Middle frontal gyrus (tissue), 1 donor: ENCODE results near the gene SECISBP2.
"Not testable (repeated sequence)": the region's sequence is repeated elsewhere in the genome, so short reads cannot be mapped to it uniquely, and the experiment has no call there.

Experiments used
- DNase-seq: peaks from one replicate; pipeline ENCODE4 v3.0.0-alpha.2; 2015; ENCODE audit warnings: low spot score; ENCODE audit errors: extremely low spot score

The SECISBP2 gene

DNA sequence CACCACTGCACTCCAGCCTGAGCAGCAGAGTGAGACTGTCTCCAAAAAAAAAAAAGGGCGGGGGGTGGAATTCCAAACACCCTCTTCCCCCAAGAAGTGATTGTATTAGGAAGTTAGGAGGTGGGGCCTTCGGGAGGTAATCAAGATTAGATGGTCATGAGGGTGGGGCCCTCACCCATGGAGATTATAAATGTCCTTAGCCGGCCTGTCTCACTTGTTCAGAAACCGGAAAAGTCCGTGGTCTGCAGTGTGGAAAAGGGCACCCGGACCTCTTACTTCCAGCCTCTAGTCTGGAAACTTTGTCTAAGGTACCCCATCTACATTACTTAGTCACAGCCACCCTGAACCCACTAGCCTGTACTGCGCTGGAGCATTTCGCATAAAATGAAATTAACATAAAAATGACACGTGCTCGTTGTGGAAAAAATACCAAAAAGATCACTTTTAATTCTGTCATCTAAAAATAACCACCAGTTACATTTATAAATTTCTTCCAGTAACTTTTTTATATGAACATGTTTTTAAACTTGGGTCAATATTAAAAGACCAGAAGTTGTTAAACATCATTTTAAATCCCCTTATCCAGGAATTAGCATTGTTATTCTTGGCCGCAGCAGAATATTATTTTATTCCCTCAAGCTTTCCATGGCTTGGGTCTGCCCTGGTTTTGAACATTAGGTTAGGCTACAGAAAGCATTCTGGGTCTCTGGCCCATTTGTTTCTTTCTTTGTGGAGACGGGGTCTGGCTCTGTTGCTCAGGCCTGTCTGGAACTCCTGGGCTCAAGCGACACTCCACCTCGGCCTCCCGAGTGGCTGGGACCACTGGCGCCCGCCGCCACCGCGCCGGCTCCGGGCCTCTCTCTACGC lies 8.5 kb upstream of the SECISBP2 start:
- DNase-seq: no peak

DNA sequence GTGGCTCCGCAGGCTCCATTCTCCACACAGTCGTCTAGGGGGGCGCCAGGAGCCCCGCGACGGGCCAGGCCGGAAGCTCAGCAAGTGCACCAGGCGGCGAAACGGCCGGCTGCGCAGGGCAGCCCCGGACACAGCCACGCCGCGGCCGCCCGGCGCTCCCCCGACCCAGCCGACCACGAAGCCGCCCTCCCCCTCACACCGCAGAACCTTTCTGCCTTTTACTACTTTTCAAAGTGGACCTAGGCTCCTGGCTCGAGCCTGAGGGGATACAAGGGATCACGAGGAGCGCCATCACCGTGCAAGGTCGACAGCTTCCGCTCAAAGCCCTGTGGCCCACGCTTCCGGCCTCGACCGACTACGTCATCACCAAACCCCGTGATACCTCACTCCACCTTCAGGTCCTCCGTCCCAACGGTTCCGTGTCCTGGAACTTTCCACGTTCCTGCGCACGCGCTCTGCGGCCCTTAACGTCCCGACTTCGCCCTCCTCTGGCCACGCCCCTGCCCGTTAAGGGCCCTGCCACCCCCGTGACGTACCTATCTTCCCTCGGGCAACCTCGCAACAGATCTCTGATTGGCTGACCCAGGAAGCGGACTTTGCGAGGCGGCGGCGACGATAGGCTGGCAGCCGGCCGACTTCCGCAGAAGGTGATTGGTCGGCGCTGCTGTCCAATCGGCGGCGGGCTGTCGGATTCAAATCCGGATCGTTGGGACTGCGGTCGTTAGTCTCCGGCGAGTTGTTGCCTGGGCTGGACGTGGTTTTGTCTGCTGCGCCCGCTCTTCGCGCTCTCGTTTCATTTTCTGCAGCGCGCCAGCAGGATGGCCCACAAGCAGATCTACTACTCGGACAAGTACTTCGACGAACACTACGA lies 7.6 kb upstream of the SECISBP2 start, which contains the start of gene CKS2:
TSS of gene CKS2 (plus strand) at position 721 of the 871 bp plus-strand sequence. CDS start at position 819, 98 bp downstream.
- peak; percentile 99 for DNase-seq

DNA sequence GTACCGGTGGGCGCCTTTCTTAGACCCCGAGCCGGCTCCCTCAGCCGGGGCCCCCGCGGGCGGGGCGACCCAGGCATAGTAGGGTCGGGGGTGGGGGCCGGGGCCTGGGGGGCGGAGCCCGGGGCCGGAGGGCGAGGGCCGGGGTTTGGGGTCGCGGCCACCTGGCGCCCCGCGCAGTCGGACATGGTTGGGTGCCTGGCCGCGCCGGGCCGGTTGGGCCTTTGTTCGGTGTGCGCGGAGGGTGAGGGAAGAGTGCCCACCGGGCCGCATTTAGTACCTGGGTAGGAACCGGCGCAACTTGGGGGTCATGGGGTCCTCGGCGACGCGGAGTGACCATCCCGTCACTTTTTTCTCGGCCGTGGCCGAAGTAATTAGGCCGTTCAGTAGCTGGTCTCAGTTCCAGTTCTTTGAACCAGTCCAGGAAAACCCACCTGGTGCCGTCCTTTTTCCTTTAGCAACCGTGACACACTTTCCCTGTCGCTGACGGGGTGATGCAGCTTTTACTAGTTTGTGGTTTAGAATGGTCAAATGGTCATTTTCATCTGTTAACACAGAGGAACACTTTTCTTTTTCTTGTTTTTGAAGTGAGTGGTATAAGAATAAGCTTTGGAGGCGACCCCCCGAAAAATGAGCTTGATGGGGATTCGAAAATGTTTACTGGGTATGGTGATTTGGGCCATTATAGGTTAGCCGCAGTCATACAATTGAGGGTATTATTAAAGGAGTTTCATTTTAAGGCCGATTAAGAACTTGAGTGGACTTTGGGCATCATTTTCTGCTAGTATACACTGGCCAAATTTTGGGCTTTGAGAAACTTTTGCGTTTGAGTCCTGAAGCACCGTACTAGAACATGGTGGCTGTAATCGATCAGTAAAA lies 6.7 kb upstream of the SECISBP2 start:
- DNase-seq: no peak

DNA sequence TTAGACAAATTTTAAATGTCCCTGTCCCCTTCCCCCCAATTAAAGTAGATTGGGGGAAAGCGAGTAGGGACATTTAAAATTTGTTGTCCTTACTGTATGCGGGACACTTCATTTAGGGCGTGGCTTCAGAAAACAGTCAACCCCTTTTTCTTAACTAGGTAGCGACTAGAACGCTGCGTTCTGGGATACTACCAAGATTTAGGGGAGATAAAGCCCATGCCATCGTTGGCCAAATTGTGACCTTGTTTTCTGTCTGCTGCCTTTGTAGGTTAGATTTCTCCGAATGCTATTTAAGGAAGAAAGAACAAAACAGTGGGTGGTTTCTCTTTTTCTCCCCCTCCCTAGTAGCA lies 6.1 kb upstream of the SECISBP2 start:
- DNase-seq: no peak

DNA sequence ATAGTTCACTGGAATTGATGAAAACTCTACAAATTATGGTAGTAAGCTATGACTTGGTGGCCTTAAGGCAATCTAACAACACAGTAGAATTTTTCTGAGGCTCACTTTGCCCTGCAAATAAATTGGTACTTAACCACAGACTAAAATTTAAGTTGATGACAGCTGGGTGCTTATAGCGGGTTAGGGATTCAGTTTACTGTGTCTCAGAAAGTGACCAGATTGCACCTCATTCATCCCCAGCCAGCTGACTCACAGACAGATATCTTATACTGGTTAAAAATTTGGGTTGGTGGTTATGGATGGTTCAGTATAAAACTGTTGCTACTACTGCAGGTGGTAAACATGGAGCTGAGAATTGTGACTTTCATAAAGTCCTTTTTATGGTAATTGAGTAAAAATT lies 4.5 kb upstream of the SECISBP2 start:
- DNase-seq: no peak

DNA sequence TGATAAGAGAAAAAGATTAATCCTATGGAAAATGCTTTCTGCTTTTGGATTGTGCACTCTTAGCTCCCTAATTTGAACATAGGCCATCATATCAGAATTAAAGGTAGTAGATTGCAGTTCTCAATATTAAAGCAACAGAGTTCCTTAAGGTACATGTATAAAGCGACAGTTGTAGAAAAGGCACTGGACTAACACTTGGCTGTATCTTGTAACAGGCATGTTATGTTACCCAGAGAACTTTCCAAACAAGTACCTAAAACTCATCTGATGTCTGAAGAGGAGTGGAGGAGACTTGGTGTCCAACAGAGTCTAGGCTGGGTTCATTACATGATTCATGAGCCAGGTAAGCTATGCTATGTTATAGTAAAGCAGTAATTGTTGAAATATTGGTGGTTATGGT lies 3.3 kb upstream of the SECISBP2 start:
- no peak for DNase-seq

DNA sequence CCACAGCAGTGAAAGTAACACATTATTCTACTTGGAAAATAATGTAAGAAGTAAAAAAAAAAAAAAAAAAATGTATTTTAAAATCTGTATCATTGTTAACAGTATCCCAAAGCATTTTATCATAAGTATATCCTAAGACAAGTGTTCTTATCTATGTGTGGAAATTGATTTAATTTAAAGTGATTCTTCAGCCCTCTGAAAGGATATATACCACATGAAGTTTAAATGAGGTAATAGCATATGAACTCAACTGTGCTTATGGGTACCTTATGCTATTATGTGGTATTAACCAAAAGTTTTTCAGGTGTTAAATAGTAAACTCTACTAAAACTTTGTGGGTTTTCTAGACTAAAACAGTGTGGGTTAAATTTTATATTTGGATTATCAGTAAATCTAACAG lies 2.8 kb upstream of the SECISBP2 start:
- DNase-seq: no peak

DNA sequence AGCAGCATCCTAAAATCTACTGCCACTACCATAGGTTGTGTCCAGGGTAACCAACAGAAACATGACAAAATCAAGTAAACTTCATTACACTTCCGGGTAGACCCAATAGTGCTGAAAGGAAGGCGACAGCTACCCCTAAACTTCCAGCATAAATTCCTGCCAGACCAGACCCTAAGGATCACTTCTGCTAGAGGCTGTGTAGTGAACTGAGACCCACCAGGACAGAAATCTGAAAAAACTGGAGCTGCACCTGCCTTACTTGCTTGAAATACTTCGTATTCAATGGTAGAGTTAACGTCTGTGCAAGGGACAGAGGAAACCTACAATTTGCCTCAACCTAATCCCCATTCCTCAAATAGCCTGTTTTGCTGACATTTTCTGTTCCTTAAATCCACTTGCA lies 1.0 kb upstream of the SECISBP2 start:
- no peak for DNase-seq

DNA sequence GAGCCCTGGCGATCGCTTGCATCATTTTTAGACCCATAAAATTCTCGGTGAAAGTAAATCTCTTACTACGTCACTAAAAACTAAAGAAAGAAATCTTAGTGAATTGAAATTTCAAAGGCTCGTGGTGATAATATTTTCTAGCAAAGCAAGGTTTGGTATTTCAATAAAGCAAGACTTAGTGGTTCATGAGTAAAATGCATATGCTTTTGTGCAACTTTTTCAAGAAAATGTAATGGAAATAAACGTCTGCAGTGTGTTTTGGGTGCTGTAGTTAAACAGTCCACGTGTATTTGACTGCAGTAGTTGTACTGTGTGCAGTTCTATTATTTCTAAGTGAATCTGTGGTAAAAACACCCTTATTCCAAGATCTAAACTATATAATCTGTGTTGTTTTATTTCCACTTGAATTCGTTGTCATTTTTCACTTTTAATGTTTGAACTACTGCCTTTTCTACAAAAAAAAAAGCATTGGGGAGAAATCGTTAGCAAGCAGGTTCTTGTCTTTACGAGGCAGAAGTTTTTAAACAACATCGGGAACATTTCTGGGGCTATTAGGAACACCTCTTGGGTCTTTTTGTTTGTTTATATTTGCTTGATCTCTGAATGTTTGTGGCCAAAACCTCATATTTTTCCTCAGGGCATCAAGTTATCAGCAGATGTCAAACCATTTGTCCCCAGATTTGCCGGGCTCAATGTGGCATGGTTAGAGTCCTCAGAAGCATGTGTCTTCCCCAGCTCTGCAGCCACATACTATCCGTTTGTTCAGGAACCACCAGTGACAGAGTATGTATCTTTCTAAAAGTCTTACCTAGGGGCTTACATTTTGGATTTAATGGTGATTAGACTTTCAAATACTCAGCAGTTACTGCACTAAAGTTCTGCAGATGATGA lies 960 bp downstream of the SECISBP2 start:
- no peak for DNase-seq

DNA sequence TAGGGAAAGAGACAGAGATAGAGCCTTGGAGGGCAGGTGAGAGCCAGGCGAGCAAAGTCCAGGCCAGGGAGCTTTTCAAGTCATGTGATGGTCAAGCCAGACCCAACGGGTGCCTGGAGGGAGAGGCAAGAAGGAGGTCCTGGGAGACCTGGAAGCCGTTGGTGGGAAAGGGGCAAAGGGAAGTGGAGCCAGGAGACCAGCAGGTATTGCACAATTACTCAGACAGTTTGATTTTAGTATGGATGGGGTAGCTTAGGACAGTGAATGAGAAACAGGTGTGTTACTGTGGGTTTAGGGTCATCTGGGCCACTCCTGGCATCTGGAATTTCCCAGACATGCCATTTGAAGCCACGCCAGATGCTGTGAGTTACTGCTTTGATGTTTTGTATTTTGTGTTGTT lies 5.1 kb downstream of the SECISBP2 start:
- DNase-seq: no peak

DNA sequence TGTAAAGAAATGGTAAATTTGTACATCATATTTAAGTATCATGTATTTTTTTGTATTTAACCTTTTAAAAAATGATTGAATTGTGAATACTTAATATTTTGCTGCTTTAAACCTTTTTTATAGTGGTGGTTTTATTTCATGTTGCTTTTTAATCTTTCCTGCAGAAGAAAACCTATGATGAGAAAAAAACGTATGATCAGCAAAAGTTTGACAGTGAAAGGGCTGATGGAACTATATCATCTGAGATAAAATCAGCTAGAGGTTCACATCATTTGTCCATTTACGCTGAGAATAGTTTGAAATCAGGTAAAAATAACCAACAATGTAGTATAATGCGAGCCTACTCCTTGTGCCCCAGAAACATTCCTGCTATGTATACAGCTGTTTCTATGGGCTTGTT lies 7.4 kb downstream of the SECISBP2 start:
- no peak for DNase-seq

DNA sequence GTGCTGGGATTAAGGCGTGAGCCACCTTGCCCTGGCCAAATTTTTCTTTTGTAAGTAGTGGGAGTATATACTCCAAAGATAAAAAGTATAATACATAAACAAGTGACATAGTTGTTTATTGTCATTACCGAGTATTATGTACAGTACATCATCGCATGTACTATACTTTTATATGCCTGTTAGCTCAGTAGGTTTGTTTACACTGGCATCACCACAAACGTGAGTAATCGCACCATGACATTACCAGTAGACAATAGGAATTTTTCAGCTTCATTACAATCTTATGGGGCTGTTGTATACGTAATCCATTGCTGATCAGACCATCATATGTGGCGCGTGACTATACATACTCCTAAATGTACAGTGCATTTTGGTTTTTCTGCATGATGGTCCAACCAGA lies 9.8 kb downstream of the SECISBP2 start:
- DNase-seq: no peak

DNA sequence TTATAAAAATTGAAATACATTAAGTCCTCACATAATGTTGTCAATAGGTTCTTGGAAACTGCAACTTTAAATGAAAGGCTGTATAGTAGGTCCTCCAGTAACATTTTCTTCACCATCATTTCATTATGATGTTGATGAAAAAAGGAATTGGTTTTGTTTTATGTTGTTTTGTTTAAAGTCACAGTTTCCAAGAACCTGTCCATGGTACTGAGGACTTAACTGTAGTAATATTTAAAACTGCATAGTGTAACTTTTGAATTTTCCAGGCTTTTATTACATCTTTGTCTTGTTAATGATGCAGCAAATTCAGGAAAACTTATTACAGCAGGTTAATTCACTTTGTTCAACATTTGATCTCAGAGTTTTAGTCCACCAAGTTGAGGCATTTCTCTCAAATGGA lies 11.6 kb downstream of the SECISBP2 start:
- no peak for DNase-seq

DNA sequence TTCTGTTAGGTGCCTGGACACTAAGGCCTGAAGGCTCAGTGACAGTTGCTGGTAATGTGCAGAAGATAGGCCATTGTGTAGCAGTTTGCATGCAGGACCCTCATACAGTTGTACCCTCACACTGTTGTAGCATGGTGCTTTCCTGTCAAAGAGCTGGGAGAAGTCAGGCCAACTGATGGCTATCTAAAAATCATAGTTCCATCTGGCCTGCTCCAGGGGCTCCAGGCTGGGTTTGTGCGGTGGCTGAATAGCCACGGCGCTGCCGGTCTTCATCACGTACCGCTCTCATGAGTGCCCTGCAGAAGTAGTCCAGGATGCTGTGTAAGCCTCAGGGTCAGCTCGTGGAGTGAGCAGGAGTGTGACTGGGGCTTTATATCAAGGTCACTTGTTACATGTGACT lies 12.2 kb downstream of the SECISBP2 start:
- no peak for DNase-seq

DNA sequence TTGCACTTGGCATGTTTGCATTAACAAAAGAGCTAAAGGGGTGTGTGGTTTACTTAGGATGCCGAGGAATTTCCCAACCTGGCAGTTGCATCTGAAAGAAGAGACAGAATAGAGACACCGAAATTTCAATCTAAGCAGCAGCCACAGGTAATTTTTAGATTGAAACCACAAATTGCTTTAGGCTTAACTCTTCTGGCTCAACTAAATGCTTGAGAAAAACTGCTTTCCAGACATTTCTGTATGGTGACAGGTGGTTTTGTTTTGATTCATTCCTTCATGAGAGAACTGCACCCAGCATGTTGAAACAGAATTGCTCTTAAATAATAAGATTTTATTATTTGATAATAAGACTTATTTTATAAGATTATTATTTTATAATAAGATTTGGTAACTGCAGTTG lies 21.5 kb downstream of the SECISBP2 start:
- no peak for DNase-seq

DNA sequence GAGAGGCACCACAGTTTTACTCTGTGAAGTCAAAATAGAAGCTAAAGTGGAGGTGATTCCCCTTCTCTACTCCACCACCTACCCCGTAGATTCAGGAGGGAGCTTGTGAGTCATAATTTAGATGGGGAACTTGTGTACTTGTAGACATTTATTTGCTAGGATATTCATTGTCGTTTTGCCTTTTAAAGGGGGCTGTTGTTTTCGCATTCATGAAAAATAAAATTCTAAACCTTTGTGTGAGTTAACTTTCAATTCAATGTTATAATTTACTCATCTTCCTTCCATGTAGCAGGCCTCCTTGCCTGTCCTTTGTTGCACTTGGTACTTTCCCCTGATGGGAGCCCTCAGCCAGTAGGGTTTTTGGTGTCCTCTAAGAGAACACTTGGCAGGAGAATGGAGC lies 22.0 kb downstream of the SECISBP2 start:
- DNase-seq: no peak

DNA sequence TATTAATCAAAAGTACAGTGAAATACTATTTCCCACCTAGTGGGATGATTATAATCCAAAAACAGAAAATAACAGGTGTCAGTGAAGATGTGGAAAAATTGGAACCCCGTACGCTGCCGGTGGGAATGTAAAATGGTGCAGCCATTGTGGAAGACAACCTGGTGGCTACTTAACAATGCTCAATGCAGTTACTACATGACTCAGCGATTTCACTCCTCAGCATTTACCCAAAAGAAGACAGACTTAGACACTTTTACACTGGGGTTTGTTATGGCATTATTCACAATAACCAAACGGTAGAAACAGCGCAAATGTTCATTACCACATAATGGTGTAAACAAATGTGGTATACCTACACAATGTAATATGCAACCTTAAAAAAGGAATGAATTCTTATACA lies 23.9 kb downstream of the SECISBP2 start:
- DNase-seq: no peak

DNA sequence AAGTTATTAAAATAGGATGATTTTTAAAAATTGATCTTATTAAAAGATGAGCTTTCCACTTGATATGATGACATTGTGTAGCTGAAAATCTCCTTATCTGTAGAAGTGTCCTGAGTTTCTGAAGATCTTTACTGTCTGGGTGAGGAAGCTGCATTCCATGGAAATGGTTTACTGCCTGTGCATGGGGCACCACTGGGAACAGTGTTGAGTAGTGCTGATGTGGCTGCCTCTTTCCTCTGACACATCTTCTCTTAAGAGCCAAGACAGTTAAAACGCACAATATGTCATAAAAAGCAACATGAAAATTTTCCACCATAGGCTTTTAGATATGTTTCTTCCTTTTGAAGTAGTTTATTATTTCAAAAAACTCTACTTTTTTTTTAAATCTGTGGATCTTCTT lies 24.6 kb downstream of the SECISBP2 start:
- no peak for DNase-seq

DNA sequence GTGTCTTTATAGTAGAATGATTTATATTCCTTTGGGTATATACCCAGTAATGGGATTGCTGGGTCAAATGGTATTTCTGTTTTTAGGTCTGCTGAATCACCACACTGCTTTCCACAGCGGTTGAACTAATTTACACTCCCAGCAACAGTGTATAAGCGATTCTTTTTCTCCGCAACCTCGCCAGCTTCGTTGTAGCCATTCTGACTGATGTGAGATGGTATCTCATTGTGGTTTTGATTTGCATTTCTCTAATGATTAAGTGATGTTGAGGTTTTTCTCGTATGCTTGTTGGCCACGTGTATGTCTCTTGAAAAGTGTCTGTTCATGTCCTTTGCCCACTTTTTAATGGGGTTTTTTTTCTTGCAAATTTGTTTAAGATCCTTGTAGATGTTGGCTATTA lies 25.5 kb downstream of the SECISBP2 start:
- not testable (repeated sequence) for DNase-seq

DNA sequence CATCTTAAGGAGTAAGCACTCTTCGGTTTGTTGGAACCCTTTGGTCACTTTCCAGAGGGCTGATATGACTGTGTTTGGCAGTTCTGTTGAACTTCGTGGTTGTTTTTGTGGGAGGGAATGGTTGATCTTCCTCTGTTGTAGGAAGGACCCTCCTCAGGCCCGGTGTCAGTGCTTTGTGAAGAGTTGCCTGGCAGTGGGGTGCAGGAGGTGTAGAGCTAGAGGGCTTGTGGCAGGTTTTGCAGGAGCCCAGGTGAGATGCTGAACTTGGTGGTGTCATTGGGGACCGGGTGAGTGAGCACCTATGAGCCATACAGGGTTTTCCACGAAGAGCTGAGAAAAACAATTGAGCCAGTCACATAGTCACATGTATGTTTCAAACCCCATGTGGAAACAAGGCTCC lies 27.2 kb downstream of the SECISBP2 start:
- DNase-seq: no peak

DNA sequence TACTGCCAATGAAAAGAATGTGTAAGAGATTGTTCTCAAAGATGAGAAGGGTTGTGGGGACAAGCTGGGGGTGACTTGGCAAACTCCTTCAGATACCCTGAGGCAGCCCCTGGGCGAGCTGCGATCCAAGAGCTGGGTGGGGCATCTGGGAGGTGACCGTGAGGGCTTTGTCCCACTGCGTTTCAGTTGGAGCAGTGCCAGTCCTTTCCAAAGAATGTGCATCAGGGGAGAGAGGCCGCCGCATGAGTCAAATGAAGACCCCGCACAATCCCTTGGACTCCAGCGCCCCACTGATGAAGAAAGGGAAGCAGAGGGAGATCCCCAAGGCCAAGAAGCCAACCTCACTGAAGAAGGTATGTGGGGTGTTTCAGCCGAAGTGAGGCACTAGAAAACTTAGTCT lies 28.4 kb downstream of the SECISBP2 start:
- DNase-seq: no peak
